ENCODE measurements around the gene NDUFV1. TPM values are rescaled to one million over a fixed set of nuclear protein-coding genes. Genes with fewer than 3 reads are reported as not detected.
A peak's percentile ranks its signal among the peaks of the same experiment; 100 is the strongest.

NDUFV1 gene
- total and polyA plus RNA-seq, 9 of the 15 experiments (the other 6 are each of a cell fraction or from before 2014, with no cell fraction given), result 10.8 to 423 (median 209) TPM

- TF ChIP-seq ID3 (CRISPR knock-in tag; IDR thresholded peaks at IDR 0.05) (no peak), ID3 (tag; IDR thresholded peaks at IDR 0.05) (peak; percentile 24; the same call in 1 of the 2 replicates), HNRNPLL (IDR thresholded peaks at IDR 0.05; ENCODE audit: low read depth, low read length, poor library complexity, severe bottlenecking) (peak; percentile 88), HNRNPUL1 (IDR thresholded peaks at IDR 0.05; ENCODE audit: low read length) (no peak), GABPB2 (CRISPR knock-in tag; conservative IDR thresholded peaks at IDR 0.05) (no peak), YY1 (IDR thresholded peaks at IDR 0.05; ENCODE audit: borderline replicate concordance in 1 of 3, control insufficient read depth in 1 of 3, extremely low read depth in 1 of 3, insufficient read depth in 3 of 3, insufficient read length in 1 of 3, insufficient replicate concordance in 2 of 3, low read depth in 1 of 3, low read length in 2 of 3) (peak in 2 of 3 experiments; percentile 43 to 61), SMAD4 (CRISPR knock-in tag; conservative IDR thresholded peaks at IDR 0.05) (peak; percentile 86), SIRT6 (IDR thresholded peaks at IDR 0.05; ENCODE audit: low read depth, low read length) (no peak), ZC3H8 (IDR thresholded peaks at IDR 0.05) (no peak), SUPT5H (IDR thresholded peaks at IDR 0.05) (peak; percentile 95), CUX1 (CRISPR knock-in tag; IDR thresholded peaks at IDR 0.05) (no peak), PURB (CRISPR knock-in tag; IDR thresholded peaks at IDR 0.05; ENCODE audit: low read depth) (no peak), POLR2B (IDR thresholded peaks at IDR 0.05; ENCODE audit: low read depth, partially characterized antibody) (peak; percentile 92), AFF4 (CRISPR knock-in tag; IDR thresholded peaks at IDR 0.05) (no peak), MEIS2 (IDR thresholded peaks at IDR 0.05; ENCODE audit: partially characterized antibody) (no peak)
Measured at GRCh38 chr11:67583247-67584204, 23.2 kb upstream of the NDUFV1 start, which contains the start of gene GSTP1 (continued).
